IMR-90 (cell line): Measurements from ENCODE around the gene TDRD12. TPM values are rescaled to one million over a fixed set of nuclear protein-coding genes. Genes with fewer than 3 reads are reported as not detected.

Experiments
- ATAC-seq: fragments of 200-7000 bp; cut with Tn5 transposase; 2 replicates; pipeline ENCODE4 v1.9.1; 2020; ENCODE audit warnings: low read depth, mild to moderate bottlenecking, moderate library complexity
- BruUV-seq: library from RNA; stranded (reverse); fragments of 400-500 nt; replicated peaks from 2 replicates; lab custom pipeline; 2021; lab: Mats Ljungman, UMichigan
- CTCF ChIA-PET: fragments of 300-600 bp; formaldehyde crosslinking; extraction: SDS; loops from one replicate; lab custom pipeline; 2021; ENCODE audit warnings: antibody characterized with exemption; lab: Yijun Ruan, JAX
- POLR2A ChIA-PET: fragments of 300-600 bp; sonication (Branson Sonifier 250); formaldehyde crosslinking; loops from one replicate; lab custom pipeline; 2022; ENCODE audit warnings: antibody characterized with exemption; ENCODE audit not compliant: unreplicated experiment; lab: Charles Lee
- DNase-seq: peaks from one replicate; pipeline ENCODE4 v3.0.0; 2013
- H2AFZ ChIP-seq: replicated peaks from 2 replicates; pipeline ENCODE3; 2013; ENCODE audit warnings: low read length, mild to moderate bottlenecking; ENCODE audit not compliant: poor library complexity
- H2AK5ac ChIP-seq: 2 replicates; pipeline ENCODE4 v1.6.1; 2013; ENCODE audit warnings: low read depth, low read length, inconsistent platforms
- H2AK9ac ChIP-seq: replicated peaks from 2 replicates; pipeline ENCODE3; 2013; ENCODE audit warnings: mild to moderate bottlenecking, low read depth, low read length, moderate library complexity; ENCODE audit not compliant: poor library complexity
- H2BK120ac ChIP-seq: 2 replicates; pipeline ENCODE4 v1.6.1; 2013; ENCODE audit warnings: low read depth, low read length, inconsistent platforms
- H2BK15ac ChIP-seq: 3 replicates; pipeline ENCODE4 v1.6.1; 2013; ENCODE audit warnings: low read depth, low read length, inconsistent platforms
- H2BK20ac ChIP-seq: 2 replicates; pipeline ENCODE4 v1.6.1; 2013; ENCODE audit warnings: low read depth, mild to moderate bottlenecking, inconsistent platforms, low read length, moderate library complexity
- H2BK5ac ChIP-seq: 2 replicates; pipeline ENCODE4 v1.6.1; 2013; ENCODE audit warnings: mild to moderate bottlenecking, low read depth, low read length, inconsistent platforms; ENCODE audit not compliant: poor library complexity, severe bottlenecking
- H3K14ac ChIP-seq: replicated peaks from 2 replicates; pipeline ENCODE4 v1.6.1; 2013; ENCODE audit warnings: low read depth, low read length, inconsistent platforms
- H3K18ac ChIP-seq: 2 replicates; pipeline ENCODE4 v1.6.1; 2013; ENCODE audit warnings: low read depth, low read length, control low read depth
- H3K23ac ChIP-seq: 2 replicates; pipeline ENCODE4 v1.6.1; 2013; ENCODE audit warnings: low read depth, low read length, inconsistent platforms
- H3K27ac ChIP-seq: 2 replicates; pipeline ENCODE4 v1.5.1; 2013; ENCODE audit warnings: mild to moderate bottlenecking, control low read depth, low read length; ENCODE audit not compliant: insufficient read depth
- H3K27me3 ChIP-seq: 2 replicates; pipeline ENCODE4 v1.6.1; 2013; ENCODE audit warnings: low read length; ENCODE audit not compliant: control insufficient read depth, insufficient read depth
- H3K36me3 ChIP-seq: 2 replicates; pipeline ENCODE4 v1.6.1; 2013; ENCODE audit warnings: low read length, mixed read lengths; ENCODE audit not compliant: control insufficient read depth, insufficient read depth
- H3K4ac ChIP-seq: 2 replicates; pipeline ENCODE4 v1.6.1; 2013; ENCODE audit warnings: low read depth, low read length, inconsistent platforms
- H3K4me1 ChIP-seq: 2 replicates; pipeline ENCODE4 v1.6.1; 2013; ENCODE audit warnings: low read length, mixed read lengths; ENCODE audit not compliant: control insufficient read depth, insufficient read depth
- H3K4me2 ChIP-seq: 2 replicates; pipeline ENCODE4 v1.6.1; 2013; ENCODE audit warnings: low read depth, mild to moderate bottlenecking, control low read depth, low read length, moderate library complexity
- H3K4me3 ChIP-seq: 2 replicates; pipeline ENCODE4 v1.5.1; 2013; ENCODE audit warnings: low read depth, mild to moderate bottlenecking, control low read depth, low read length, moderate library complexity; ENCODE audit not compliant: insufficient read depth
- H3K56ac ChIP-seq: 2 replicates; pipeline ENCODE4 v1.6.1; 2013; ENCODE audit warnings: low read length, inconsistent platforms; ENCODE audit not compliant: insufficient read depth; ENCODE audit errors: extremely low read depth
- H3K79me1 ChIP-seq, 2 experiments: 2 replicates each; pipeline ENCODE4 v1.6.1; 2013; ENCODE audit warnings: low read length in 2 of 2, inconsistent platforms in 1 of 2, low read depth in 1 of 2
- H3K9ac ChIP-seq: 2 replicates; pipeline ENCODE4 v1.6.1; 2013; ENCODE audit warnings: low read depth, low read length, control low read depth
- H3K9me1 ChIP-seq: 2 replicates; pipeline ENCODE4 v1.6.1; 2013; ENCODE audit warnings: low read length, inconsistent platforms; ENCODE audit not compliant: insufficient read depth
- H3K9me3 ChIP-seq: 2 replicates; pipeline ENCODE4 v1.6.1; 2013; ENCODE audit warnings: low read length; ENCODE audit not compliant: control insufficient read depth, insufficient read depth
- H4K20me1 ChIP-seq: 2 replicates; pipeline ENCODE4 v1.6.1; 2013; ENCODE audit warnings: low read length, inconsistent platforms; ENCODE audit not compliant: insufficient read depth
- H4K5ac ChIP-seq: 2 replicates; pipeline ENCODE4 v1.6.1; 2013; ENCODE audit warnings: mild to moderate bottlenecking, low read depth, low read length, control low read depth
- H4K8ac ChIP-seq, 2 experiments: 2 replicates each; pipeline ENCODE4 v1.6.1; 2013; ENCODE audit warnings: low read depth in 2 of 2, low read length in 2 of 2, control low read depth in 1 of 2, inconsistent platforms in 1 of 2
- H4K91ac ChIP-seq: 2 replicates; pipeline ENCODE4 v1.6.1; 2013; ENCODE audit warnings: low read depth, low read length, inconsistent platforms; ENCODE audit not compliant: insufficient read depth
- BHLHE40 ChIP-seq: fragments of 150-350 bp; IDR thresholded peaks from 2 replicates; pipeline ENCODE4 v1.6.1; 2016; ENCODE audit warnings: mild to moderate bottlenecking, low read depth, low read length
- CEBPB ChIP-seq: IDR thresholded peaks from 2 replicates; pipeline ENCODE4 v1.6.1; 2012; ENCODE audit warnings: low read depth, low read length, improper control_type of control experiment
- CHD1 ChIP-seq: IDR thresholded peaks from 2 replicates; pipeline ENCODE4 v1.6.1; 2012; ENCODE audit warnings: low read depth, low read length, improper control_type of control experiment
- ELK1 ChIP-seq: fragments of 150-350 bp; IDR thresholded peaks from 2 replicates; pipeline ENCODE4 v1.6.1; 2016; ENCODE audit warnings: low read depth, mild to moderate bottlenecking, low read length, moderate library complexity, borderline replicate concordance
- FOS ChIP-seq: fragments of 150-350 bp; IDR thresholded peaks from 2 replicates; pipeline ENCODE4 v1.6.1; 2016; ENCODE audit warnings: low read depth, low read length
- MAFK ChIP-seq: IDR thresholded peaks from 2 replicates; pipeline ENCODE4 v1.6.1; 2012; ENCODE audit warnings: low read depth, low read length, improper control_type of control experiment
- MAZ ChIP-seq: IDR thresholded peaks from 2 replicates; pipeline ENCODE4 v1.6.1; 2012; ENCODE audit warnings: low read depth, mild to moderate bottlenecking, low read length, improper control_type of control experiment, moderate library complexity, borderline replicate concordance
- MXI1 ChIP-seq: IDR thresholded peaks from 2 replicates; pipeline ENCODE4 v1.6.1; 2012; ENCODE audit warnings: low read depth, mild to moderate bottlenecking, low read length, moderate library complexity, borderline replicate concordance
- NFE2L2 ChIP-seq: fragments of 150-350 bp; IDR thresholded peaks from 2 replicates; pipeline ENCODE4 v1.6.1; 2016; ENCODE audit warnings: low read depth, mild to moderate bottlenecking, low read length
- POLR2A ChIP-seq: IDR thresholded peaks from 2 replicates; pipeline ENCODE4 v1.6.1; 2012; ENCODE audit warnings: mild to moderate bottlenecking, low read depth, low read length
- RAD21 ChIP-seq: IDR thresholded peaks from 2 replicates; pipeline ENCODE4 v1.6.1; 2012; ENCODE audit warnings: low read length, improper control_type of control experiment
- RCOR1 ChIP-seq: IDR thresholded peaks from 2 replicates; pipeline ENCODE4 v1.6.1; 2012; ENCODE audit warnings: mild to moderate bottlenecking, low read length, improper control_type of control experiment; ENCODE audit not compliant: insufficient replicate concordance
- RFX5 ChIP-seq: IDR thresholded peaks from 2 replicates; pipeline ENCODE4 v1.8.0; 2012; ENCODE audit warnings: low read depth, mild to moderate bottlenecking, low read length, moderate library complexity
- SMC3 ChIP-seq: fragments of 150-350 bp; IDR thresholded peaks from 2 replicates; pipeline ENCODE4 v1.6.1; 2016; ENCODE audit warnings: low read depth, mild to moderate bottlenecking, antibody characterized with exemption, low read length, moderate library complexity
- USF2 ChIP-seq: fragments of 150-350 bp; IDR thresholded peaks from 2 replicates; pipeline ENCODE4 v1.6.1; 2017; ENCODE audit warnings: mild to moderate bottlenecking, antibody characterized with exemption, low read length, low read depth
- WGBS, 2 experiments: methylation state at CpG; one replicate each; pipeline versions ENCODE4 v1.1.5 to v1.1.7; 2013; ENCODE audit warnings: missing lambda C conversion rate in 2 of 2; ENCODE audit not compliant: insufficient read length in 1 of 2; ENCODE audit errors: extremely low coverage in 2 of 2; 5-methylcytosine and 5-hydroxymethylcytosine counted together
- dilution Hi-C: fragments of 300-500 bp; cut with HindIII; formaldehyde crosslinking; loops from one replicate; pipeline ENCODE4 v1.14.3; 2018; ENCODE audit warnings: low sequenced_read_pairs; ENCODE audit not compliant: unreplicated experiment
- in situ Hi-C: fragments of 300-500 bp; cut with MboI; formaldehyde crosslinking; loops from 3 replicates; pipeline ENCODE4 v1.14.3; 2019; ENCODE audit warnings: low sequenced_read_pairs, inconsistent platforms, mixed read lengths
- intact Hi-C: fragments of 100-400 bp; cut with micrococcal nuclease; formaldehyde crosslinking; loops from 2 replicates; pipeline ENCODE4 v1.10.0; 2022
- polyA plus RNA-seq, 3 experiments: library from polyadenylated mRNA; depleted of rRNA; stranded (reverse); fragments of >200 nt; gene quantifications; 2 replicates each; pipeline ENCODE4 v1.2.3, GENCODE V29; 2012; ENCODE audit warnings: low replicate concordance in 1 of 3
- total RNA-seq: library from RNA; depleted of rRNA; stranded (reverse); fragments of >200 nt; gene quantifications from 2 replicates; pipeline ENCODE4 v1.2.3, GENCODE V29; 2012

The TDRD12 gene
- total and polyA plus RNA-seq, 2 of the 4 experiments (the other 2 are of a cell fraction), result under 0.01 to 0.07 TPM

GRCh38 chr19:32817569-32818476, 98.3 kb downstream of the TDRD12 start:
- no TSS peak for BruUV-seq
- Histone ChIP-seq H4K5ac (no peak overlapping the region), H3K27me3 (peaks cover 10% of the 10 kb centered on the region), H3K36me3 (no peaks in the 10 kb centered on the region), H4K20me1 (no peaks in the 10 kb centered on the region), H3K56ac (no peak overlapping the region), H2AK9ac (no peak overlapping the region), H3K79me1 (no peaks in the 10 kb centered on the region), H3K4me3 (no peak overlapping the region), H3K14ac (no peak overlapping the region), H3K23ac (no peak overlapping the region), H4K8ac (no peak overlapping the region), H3K9ac (no peak overlapping the region), H2AFZ (no peak overlapping the region), H3K4me1 (no peaks in the 10 kb centered on the region), H2BK20ac (no peak overlapping the region), H3K4me2 (no peak overlapping the region), H2BK5ac (no peak overlapping the region), H2BK120ac (no peak overlapping the region), H3K9me1 (no peaks in the 10 kb centered on the region), H4K91ac (no peak overlapping the region), H3K9me3 (no peaks in the 10 kb centered on the region), H3K18ac (no peak overlapping the region), H2AK5ac (no peak overlapping the region), H3K4ac (no peak overlapping the region), H2BK15ac (no peak overlapping the region), H3K27ac (no peak overlapping the region)
- ChIA-PET CTCF (no interaction called here), POLR2A (no interaction called here)
- intact Hi-C loops (no loop called here), in situ Hi-C loops (no loop called here), dilution Hi-C loops (no loop called here)
- ATAC-seq (no peak), DNase-seq (no peak)
- 65% methylated on average over 14 of the region's 17 CpGs; no CpG with 5 or more reads in 1 of the 2 experiments for WGBS, 2 experiments
- TF ChIP-seq CHD1 (no peak), CEBPB (no peak), NFE2L2 (no peak), BHLHE40 (no peak), POLR2A (no peak), FOS (no peak), ELK1 (no peak), MAZ (no peak), RCOR1 (no peak), USF2 (no peak), MXI1 (no peak), MAFK (no peak), RAD21 (no peak), SMC3 (no peak), RFX5 (no peak)
